HUDEP-2 (cell line): ENCODE results near the gene MT1HL1.
"Not testable (repeated sequence)": the region's sequence is repeated elsewhere in the genome, so short reads cannot be mapped to it uniquely, and the experiment has no call there.

Source experiments
- DNase-seq, 76 experiments: peaks; one replicate each; lab custom pipeline; 2025; ENCODE audit not compliant: unreplicated experiment in 76 of 76; lab: John Stamatoyannopoulos, UW

The MT1HL1 gene

GRCh38 chr1:236979149-236979900 is 24.9 kb downstream of the MT1HL1 start:
- no peak for DNase-seq

- no peak for DNase-seq
Measured at GRCh38 chr1:236978740-236979139, 25.5 kb downstream of the MT1HL1 start.

GRCh38 chr1:236975461-236975860 is 28.8 kb downstream of the MT1HL1 start:
- no peak for DNase-seq

GRCh38 chr1:236974025-236974424 is 30.2 kb downstream of the MT1HL1 start:
- DNase-seq: not testable (repeated sequence)

- no peak for DNase-seq
Measured at GRCh38 chr1:236966636-236967035, 37.6 kb downstream of the MT1HL1 start.

- no peak for DNase-seq
Measured at GRCh38 chr1:236963920-236964319, 40.3 kb downstream of the MT1HL1 start.

- no peak for DNase-seq
Measured at GRCh38 chr1:236959112-236959511, 45.1 kb downstream of the MT1HL1 start.

GRCh38 chr1:236957235-236957634 is 47.0 kb downstream of the MT1HL1 start:
- DNase-seq: no peak
